Activated CD4-positive, CD25-positive, alpha-beta regulatory T cell (primary cell): ENCODE data around the gene HTR1B.

Experiments used
- DNase-seq, 4 experiments: peaks; one replicate each; lab custom pipeline; 2025; lab: John Stamatoyannopoulos, UW

HTR1B gene, protein sequence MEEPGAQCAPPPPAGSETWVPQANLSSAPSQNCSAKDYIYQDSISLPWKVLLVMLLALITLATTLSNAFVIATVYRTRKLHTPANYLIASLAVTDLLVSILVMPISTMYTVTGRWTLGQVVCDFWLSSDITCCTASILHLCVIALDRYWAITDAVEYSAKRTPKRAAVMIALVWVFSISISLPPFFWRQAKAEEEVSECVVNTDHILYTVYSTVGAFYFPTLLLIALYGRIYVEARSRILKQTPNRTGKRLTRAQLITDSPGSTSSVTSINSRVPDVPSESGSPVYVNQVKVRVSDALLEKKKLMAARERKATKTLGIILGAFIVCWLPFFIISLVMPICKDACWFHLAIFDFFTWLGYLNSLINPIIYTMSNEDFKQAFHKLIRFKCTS

DNA sequence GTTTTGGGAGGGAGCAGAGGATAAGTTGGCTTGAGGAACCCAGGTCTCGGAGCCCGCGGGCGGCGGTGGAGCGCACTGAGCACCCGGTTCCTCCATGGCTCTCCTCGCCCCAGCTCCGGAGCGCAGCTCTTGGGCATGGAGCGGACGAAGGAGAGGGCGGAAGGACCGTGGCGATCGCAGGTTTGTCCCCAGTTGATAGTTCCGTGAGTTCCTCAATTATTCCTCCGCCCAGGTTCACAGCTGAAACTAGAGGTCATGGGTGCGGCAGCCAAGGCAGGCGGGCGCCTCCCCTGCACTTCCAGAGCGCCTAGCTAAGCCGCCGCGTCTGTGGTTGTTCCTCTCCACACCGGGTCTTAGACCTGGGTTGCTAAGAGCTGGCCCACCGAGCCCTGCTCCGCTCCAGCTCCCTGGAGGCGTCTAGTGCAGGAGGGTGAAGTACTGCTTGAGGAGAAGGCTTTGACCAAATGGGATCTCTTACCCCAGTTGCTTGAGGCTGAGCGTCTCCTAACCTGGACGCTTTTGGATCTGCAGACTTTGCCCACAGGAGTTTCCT is at the start of gene HTR1B:
TSS of gene HTR1B (minus strand) at position 184 of the 553 bp plus-strand sequence. CDS start at position 96, 88 bp downstream.
- DNase-seq, result no peak

DNA sequence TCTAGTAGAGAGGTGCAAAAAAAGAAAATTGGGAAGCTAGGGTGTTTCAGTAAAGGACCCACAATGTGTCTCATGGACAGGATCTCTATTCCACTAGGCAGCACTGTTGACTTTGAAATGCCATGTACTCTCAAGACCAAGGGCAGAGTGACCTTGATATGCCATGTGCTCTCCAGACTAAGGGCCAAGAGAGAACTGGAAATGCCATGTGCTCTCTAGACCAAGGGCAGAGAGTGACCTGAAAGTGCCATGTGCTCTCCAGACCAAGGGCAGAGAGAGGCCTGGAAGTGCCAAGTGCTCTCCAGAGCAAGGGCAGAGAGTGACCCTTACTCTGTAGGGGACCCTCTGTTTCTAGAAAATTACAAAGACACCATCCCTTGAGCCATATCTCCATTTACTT is 49.3 kb upstream of the HTR1B start:
- no peak for DNase-seq

DNA sequence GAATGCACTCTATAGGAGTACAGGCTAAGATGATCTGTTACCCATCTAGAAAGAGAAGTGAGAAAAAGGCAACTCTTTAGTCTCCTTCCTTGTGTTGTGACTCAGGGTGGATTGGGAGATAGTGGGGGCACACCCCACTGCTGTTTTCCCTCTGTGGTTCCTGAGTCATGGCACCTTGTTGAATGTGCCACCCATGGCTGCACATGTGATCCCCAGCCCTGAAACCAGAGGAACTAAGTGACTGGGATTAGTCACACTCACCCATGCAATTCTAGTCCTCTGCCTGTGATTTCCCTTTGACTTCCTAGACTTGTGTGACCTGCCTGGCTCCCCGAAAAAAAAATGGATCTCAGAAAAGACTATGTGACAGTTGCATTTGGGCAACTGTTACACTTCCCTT is 48.6 kb upstream of the HTR1B start:
- no peak for DNase-seq

DNA sequence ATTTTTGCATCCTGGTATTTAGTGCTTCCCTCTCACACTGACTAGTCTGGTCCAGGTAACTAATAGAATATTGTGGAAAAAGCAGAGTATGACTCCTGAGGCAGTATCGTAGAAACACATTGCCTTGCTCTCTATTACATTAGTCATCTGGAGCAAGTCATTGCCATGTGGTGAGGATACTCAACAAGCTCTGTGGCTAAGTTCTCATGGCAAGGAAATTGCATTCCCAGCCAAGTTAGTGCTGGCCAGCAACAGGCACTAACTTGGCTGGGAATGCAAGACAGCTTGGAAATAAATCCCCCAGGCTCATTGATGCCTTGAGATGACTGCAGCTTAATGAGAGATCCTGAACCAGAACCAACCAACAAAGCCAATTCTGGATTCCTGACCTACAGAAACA is 39.7 kb upstream of the HTR1B start:
- no peak for DNase-seq

DNA sequence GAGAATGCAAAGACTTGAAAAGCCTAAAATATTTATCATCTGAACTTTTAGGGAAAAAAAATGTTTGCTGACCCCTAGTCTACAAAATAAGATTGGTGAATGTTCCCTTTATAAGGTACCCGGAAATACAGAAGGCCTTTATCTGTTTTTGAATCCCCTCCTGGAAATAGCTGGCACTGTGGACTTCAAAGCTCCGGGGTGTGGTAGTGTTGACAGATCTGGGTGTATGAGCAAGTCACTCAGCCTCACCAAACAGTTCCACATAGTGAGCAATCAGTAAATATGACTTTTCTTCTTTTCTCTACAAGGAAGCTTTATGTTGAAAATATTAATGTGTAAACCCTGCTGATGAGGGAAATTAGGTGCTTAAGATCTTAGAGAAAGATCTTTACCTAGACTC is 29.2 kb upstream of the HTR1B start:
- DNase-seq, result no peak

DNA sequence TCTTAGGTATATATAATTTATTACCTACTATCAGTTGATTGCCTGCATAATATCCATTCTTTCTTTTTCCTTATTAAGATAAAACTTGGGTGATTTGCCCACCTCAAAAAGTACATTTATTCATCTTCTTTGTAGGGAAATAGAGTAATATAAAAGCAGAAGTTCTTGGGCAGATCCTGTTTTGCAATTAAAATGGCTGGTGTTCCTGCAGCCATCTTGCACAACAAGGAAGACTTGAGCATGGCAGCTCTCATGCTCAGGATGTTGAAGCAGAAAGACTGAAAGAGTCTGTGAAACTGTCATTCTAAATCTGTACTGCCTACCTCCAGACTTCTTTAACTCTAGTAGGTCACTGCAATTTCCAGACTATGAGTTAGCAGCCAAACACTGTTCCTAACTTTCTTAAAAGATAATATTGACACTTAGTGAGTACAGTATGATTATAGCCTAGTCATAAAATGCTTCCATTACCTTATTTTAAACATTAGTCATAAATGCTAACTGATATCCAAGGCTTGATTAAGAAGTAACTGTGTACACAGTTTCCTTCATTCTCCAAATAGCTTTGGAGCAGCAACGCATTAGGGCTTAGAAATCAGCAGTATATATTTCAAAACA is 24.6 kb upstream of the HTR1B start:
- DNase-seq, result no peak

DNA sequence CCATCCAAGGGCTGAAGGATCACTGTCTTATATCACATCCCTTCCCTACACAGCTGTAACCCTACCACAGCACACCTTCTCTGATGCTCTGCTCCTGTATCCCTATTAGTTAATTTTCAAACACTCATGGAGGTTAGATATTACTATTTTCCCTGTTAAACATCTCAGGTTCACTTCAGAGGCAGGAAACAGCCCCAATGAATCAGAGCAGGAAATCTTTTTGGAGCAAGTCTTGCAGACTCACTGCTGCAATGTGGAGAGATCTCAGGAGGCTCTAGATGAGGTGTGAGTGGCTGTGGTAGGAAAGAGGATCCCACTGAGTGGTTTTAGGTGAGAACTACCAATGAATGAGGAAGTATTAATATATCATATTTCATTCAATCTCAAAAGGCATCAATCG is 19.7 kb upstream of the HTR1B start:
- no peak for DNase-seq

DNA sequence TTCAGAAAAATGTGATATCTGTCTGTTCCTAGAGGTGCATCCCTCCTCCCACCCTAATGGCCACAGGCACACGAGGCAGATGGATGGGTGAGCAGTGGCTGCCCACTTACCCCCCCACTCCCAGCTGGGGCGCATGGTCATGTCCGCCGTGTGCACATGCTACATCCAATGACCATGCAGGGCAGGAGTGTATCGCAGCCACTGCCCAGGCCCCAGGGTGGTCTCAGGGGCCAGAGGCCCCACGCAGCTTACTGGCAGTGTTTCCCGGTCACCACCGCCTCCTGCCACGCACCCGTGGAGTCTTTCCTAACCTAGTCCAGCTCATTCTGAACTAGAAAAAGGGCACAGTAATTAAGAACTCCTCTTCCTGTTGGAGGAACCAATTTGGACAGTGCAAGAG is 11.7 kb upstream of the HTR1B start:
- no peak for DNase-seq

DNA sequence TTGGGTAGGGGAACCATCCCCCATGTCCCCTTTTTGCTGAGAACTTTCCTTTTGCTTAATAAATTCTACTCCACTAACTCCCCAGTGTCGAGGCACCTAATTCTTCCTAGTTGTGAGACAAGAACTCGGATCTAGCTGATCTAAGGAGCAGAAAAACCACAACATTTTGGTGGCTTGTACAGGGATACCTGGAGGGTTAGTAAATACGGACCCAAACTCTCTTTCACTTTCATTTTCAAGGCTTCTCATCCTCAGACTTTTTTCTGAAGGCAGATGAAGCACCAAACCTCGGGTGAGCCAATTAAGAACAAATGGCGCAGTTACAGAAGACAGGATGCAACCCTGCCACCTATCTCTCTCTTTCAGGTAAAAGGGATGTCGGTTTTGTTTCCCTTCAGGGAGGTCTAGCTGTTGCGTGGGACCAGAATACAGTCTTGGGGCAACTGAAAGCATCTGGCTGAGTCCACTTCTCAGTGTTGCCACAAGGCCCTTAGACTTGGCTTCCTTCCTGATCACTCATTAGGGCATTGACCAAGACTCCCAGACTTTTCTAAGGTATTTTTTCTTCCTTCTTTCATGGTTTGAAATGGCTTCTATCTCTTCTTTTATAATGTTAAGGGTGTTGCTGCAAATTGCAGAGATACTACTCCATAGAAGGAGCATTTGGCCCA is 11.1 kb upstream of the HTR1B start:
- no peak for DNase-seq

DNA sequence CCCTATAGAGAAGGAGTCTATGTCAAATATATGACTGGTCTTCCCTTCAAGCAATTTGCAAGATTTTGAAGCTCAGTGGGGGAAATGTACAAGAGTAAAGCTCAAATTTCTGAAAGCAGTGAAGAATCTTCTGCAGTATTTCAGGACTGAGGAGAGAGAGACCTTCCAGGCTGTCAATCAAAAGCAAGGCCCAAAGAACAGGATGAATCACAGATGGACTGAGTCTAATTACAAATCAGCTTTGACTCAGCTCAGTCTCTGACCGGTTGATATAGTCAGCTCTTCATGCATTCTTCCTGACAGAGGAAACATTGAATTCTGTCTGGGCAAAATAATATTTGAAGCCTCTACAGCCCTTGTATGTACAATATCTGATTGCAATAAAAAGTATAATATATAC is 7.7 kb upstream of the HTR1B start:
- DNase-seq, result no peak

DNA sequence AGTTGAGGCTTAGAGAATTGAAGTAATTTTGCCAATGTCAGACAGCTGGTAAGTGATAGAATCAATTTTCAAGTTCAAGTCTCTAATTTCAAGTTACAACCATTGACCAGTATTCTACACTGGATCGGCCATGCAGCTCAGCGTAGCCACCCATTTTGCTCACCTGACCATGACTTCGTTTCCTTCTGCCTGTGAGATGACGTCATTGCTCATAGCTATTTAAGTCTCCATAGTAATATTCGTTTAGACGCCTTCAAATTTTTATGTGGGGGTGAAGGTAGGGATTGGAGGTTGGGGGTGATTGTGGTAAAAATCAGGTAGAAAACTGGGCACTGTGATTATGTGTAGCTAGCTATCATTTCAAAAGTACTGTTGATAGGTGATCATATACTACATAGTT is 5.6 kb upstream of the HTR1B start:
- no peak for DNase-seq

DNA sequence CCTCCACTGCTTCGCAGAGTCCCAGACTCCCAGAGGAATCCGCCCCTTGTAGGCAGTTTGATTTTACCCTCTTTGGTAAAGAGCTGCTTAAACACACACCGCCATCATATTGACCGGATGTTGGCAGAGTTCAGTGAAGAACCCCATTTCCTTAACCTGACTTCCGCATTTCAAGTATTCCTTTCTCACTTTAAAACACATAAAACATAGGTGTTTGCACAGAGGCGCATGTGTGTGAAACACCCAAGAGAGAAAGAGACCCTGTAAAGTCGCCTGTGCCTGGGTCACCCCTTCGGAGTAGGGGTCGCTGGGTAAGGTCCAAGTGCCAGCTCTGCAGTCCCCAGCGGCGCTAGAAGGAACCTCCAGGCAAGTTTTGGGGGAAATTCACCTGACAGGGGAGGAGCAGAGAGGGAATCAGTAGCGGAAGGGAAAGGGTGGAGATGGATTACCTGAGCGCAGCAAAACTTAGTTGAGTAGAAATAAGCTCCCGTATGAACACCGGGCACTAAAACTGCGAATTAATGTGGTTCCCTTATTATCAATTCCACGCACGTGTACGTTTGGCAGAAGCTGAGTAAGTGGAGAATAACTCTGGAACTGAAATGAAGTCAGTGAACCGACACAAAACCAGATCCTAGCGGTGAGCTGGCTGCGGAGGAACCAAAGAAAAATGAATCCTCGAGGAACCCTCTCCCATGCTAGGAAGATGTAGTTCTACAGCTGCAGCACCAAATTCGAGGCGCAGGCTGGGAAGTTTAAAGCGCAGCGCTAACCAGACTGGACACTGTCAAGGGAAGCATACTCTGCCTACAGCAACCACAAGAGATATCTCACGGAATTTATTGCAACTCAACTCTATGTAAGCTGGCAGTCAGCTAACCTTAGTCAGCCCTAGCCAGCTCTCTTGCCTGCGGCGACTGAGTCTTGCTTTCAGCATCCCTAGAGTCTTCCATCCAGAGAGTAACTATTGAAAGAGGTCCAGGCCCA is 3.5 kb upstream of the HTR1B start:
- DNase-seq, result no peak

DNA sequence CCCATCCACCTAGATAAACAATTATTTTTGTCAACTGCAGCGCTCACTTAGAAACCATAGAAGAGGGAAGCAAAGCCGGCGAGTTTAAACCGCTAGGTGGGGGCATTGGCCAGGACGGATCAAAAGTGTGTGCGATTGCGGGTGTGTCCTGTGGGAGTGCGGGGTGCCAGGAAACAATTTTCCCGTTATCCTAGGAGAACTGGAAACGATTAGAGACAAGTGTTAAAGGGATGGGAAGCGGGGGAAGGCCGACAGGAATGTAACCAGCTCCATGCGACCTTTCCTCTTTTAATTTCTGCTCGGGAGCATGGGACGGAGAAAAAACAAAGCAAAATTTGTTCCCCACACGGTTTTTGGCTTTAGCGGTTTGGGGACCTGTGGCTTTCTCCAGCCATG is 2.8 kb upstream of the HTR1B start:
- no peak for DNase-seq

DNA sequence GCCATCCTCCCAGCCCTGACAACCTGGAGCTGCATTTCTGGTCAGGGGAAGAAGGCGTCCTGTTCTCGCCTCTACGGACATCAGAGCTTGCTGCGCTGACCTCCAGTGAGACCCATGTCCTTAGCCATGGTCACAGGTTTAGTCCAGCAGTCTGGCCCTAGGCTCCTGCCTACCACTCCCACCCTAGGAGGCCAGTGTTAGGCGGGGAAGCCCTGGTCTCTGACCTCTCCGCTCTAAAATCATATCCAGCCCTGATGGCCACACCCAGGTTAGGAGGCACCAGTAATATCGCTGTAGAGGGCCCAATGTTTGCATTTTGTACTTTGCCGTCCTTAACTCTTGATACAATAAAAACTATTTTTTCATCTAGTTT is 1.2 kb upstream of the HTR1B start:
- no peak for DNase-seq

DNA sequence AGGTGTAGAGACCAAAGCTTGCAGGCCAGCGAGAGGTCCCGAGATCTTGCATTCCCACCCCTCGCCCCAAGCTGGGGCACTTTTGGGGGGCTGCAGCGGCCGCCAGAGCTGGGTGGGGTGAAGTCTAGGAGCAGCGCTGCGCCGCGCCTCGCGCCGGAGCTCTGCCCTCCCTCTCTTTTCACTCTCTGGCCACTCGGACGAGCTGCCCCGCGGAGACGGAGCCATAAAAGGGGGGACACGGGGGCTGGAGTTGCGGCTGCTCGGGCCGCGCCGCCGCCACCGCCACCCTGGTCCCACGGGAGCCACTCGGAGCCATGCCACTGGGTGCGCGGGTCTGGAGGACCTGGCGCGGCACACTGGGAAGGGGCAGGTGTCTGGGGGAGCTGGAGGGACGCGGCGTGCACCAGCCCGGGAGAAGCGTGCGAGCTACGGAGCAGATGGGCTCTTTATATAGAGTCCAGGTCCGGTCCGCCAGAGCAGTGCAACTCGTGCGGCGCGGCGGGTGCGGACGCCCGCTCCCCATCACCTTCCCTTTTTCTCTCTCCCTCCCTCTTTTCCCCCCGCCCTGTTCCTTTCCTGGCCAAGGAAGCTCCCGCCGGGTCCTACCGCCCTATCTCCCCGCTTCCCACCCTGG is 687 bp upstream of the HTR1B start:
- DNase-seq, result no peak

DNA sequence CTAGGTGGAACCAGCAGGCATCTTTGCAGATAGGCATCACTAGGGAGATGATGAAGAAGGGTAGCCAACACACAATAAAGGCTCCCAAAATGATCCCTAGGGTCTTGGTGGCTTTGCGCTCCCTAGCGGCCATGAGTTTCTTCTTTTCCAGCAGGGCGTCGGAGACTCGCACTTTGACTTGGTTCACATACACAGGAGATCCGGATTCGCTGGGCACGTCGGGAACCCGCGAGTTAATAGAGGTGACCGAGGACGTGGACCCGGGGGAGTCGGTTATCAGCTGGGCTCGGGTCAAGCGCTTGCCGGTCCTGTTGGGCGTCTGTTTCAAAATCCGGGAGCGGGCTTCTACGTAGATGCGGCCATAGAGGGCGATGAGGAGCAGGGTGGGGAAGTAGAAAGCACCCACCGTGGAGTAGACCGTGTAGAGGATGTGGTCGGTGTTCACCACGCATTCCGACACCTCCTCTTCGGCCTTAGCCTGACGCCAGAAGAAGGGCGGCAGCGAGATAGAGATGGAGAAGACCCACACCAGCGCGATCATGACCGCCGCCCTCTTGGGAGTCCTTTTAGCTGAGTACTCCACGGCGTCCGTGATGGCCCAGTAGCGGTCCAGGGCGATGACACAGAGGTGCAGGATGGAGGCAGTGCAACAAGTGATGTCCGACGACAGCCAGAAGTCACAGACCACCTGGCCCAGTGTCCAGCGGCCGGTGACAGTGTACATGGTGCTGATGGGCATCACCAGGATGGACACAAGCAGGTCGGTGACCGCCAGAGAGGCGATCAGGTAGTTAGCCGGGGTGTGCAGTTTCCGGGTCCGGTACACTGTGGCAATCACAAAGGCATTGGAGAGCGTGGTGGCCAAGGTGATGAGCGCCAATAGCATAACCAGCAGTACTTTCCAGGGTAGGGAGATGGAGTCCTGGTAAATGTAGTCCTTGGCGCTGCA is 658 bp downstream of the HTR1B start:
- DNase-seq, result no peak

DNA sequence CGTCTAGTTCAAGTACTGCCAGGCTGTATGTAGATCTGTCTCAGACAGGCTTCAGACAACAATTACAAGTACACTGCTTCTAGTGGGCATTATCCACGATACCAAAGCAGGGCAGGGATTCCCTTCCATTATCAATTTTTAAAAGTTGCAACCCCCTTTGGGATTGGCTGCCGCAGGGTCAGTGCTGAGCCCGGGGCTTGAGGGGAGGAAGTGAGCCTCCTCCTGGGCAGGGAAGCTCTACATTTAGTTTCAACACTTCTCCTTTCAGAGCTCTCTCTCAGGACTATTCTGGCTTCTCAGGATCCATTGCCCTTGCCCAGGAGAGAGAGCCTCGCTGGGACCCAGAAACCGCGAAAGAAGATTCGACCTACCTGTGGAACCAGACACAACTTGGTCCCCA is 1.5 kb downstream of the HTR1B start:
- DNase-seq, result no peak

DNA sequence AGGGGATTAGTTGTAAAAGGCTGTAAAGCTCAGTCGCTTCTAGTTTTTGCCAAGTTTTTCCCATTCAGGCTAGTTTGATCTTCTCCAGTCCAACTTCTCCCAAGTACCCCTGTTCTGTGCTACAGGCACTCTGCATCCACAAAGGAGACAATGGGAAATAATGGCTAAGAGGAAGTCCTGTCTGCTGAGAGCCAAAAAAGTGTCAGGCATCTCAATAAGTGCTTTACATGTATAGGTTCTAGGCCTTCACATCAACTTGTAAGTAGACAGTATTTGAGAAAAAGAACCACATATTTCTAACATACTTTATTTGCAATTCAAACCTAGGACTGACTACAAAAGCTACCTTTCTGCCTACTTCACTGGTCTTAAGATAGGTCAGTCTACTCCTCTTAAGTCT is 4.9 kb downstream of the HTR1B start:
- DNase-seq, result no peak

DNA sequence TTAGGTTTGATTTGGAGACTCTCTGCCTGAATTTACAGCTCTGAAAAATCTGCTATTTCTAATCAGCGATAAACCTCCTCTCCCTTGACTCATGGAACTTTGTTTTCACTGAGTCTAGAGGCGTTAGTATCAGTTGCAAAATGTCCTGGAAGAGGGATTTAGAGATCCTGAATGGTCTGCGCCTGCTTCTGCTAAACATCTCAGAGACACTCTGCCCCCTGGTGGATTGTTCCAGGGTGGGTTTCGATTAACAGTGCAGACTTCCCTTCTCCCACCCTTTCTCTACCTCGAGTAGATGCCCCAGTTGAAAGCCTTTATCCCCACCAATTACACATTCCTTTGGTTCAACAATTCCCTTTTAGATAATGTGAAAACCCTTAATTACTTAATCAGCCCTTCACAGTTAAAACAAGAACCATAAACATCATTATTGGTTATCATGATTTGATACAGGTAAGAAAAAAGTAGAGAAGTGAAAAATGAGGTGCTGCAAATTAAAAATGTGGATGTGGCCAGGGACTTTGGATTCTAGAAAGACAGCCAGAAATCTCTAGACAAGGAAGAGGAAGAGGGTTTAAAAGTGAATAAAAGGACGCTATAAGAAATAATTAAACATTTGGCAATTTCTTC is 5.5 kb downstream of the HTR1B start:
- DNase-seq, result peak in 1 of 4 experiments; percentile 9
